Measurements from ENCODE around the gene MAML3.

Gene MAML3

GRCh38 chr4:139889901-139890300 lies 264.1 kb downstream of the MAML3 start:
- no peak for DNase-seq

GRCh38 chr4:139889264-139889663 lies 264.7 kb downstream of the MAML3 start:
- no peak for DNase-seq

- DNase-seq: no peak
Observed at GRCh38 chr4:139887962-139888735, 265.8 kb downstream of the MAML3 start.

GRCh38 chr4:139887376-139887802 lies 266.6 kb downstream of the MAML3 start:
- no peak for DNase-seq

- no peak for DNase-seq
Observed at GRCh38 chr4:139886798-139887197, 267.2 kb downstream of the MAML3 start.

- no peak for DNase-seq
Observed at GRCh38 chr4:139884438-139884837, 269.5 kb downstream of the MAML3 start.

GRCh38 chr4:139880841-139881240 lies 273.1 kb downstream of the MAML3 start:
- DNase-seq: no peak

- no peak for DNase-seq
Observed at GRCh38 chr4:139878050-139878449, 275.9 kb downstream of the MAML3 start.

- DNase-seq: no peak
Observed at GRCh38 chr4:139876337-139876941, 277.5 kb downstream of the MAML3 start.

GRCh38 chr4:139875411-139875825 lies 278.6 kb downstream of the MAML3 start:
- no peak for DNase-seq

- DNase-seq: no peak
Observed at GRCh38 chr4:139873111-139873860, 280.7 kb downstream of the MAML3 start.

- DNase-seq: no peak
Observed at GRCh38 chr4:139872274-139872673, 281.7 kb downstream of the MAML3 start.

- no peak for DNase-seq
Observed at GRCh38 chr4:139869810-139870209, 284.2 kb downstream of the MAML3 start.

- DNase-seq: no peak
Observed at GRCh38 chr4:139866276-139866962, 287.6 kb downstream of the MAML3 start.

- DNase-seq: no peak
Observed at GRCh38 chr4:139865537-139865936, 288.4 kb downstream of the MAML3 start.

- no peak for DNase-seq
Observed at GRCh38 chr4:139863531-139863930, 290.5 kb downstream of the MAML3 start.

- DNase-seq: no peak
Observed at GRCh38 chr4:139861471-139861870, 292.5 kb downstream of the MAML3 start.

- no peak for DNase-seq
Observed at GRCh38 chr4:139860435-139861024, 293.5 kb downstream of the MAML3 start.

- no peak for DNase-seq
Observed at GRCh38 chr4:139859876-139860275, 294.1 kb downstream of the MAML3 start.

GRCh38 chr4:139858436-139859205 lies 295.4 kb downstream of the MAML3 start:
- no peak for DNase-seq

GRCh38 chr4:139857977-139858376 lies 296.0 kb downstream of the MAML3 start:
- DNase-seq: no peak

GRCh38 chr4:139857021-139857420 lies 297.0 kb downstream of the MAML3 start:
- no peak for DNase-seq
